ENCODE results near the gene SAMD4A.
"Not testable (repeated sequence)": the region's sequence is repeated elsewhere in the genome, so short reads cannot be mapped to it uniquely, and the experiment has no call there.

The SAMD4A gene

DNA sequence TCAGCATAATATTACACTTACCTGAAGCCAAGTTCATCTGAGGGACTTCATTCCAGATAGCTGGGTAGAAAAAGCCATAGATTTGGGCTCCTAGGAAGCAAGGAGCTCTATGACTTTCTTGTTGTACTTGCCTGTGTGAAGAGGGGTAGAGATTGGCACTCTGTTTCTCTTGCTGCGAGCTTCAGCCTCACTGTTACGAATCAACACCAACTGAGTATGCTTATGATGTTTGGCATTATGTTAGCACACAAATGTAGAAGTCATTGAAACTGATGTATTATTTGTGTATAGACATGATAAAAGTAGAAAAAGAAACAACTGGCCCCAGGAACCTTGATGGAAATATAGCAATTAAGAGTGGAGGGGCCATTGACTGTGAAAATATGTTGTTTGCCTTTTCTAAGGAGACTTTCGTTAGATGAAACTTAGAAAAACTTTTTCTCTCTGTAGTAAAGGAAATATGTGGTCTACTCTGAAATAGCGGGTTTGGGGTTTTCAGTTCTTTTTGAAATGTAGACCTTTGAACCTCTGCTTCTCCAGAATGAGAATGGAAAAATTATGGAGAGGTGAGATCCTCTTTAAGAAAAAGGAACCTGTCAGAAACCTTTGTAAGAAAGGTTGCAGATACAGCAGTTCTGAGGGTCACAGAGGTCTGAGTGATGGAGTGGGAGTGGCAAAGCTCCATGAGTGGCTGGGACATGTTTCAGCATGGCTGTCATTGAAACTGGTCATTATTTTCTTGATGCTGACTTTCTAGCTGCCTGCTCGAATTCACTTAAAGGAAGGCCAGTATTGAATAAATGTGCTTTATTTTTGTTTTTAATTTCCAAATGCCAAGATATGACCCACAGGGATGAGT lies 175.8 kb downstream of the SAMD4A start:
- no peak for DNase-seq

DNA sequence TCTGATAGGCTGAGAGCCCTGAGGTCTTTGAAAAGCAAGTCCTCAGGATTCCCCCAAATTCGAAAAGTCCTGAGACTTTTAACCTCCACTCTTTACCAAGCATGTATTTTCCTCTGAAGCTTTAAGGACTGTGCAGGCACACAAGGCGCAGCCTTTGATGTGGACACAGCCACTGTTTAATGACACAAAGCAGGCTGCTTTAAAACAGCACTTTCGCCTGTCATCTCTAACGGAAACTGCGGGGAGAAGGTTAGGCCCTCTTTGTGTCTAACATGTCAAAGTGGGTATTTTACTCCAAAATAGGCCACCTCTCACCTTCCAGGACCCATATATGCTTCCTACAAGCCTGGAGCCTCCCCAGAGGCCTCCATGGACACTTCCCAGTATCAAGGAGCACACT lies 176.5 kb downstream of the SAMD4A start:
- DNase-seq: no peak

DNA sequence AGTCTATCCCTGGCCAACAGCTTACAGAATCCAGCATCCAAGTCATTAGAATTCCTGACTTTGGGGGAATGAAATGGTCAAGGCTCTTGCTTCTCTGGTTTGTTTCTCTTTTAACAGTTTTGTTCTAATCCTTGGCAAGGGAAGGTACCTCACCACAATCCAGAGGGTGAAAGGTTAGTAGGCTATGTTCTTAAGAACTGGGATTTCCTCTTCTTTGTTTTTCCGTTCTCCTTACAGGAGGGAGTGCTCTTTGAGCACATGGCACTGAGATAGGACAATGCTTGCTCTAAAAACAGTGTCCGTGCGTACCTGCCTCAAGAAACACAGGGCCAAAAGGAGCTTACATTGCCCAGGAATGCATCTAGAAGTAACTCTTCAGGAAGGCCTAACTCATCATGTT lies 179.1 kb downstream of the SAMD4A start:
- DNase-seq: no peak

DNA sequence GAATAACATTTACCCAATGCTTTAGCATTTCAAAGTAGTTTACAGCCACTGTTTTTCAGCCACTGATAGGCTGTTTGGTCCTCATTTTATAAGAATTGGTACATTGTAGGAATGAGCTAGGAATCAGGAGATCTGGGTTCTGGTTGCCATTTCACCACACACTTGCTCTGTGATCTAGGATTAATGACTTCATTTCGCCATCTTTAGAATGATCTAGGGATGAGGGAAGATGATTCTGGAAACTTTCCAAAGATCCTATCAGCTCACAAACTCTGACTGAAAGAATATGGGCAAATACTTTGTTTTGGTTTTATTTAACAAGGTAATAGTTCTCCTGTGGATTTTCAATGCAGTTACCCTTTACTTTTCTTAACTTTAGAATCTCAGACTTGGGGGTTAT lies 180.7 kb downstream of the SAMD4A start:
- no peak for DNase-seq

DNA sequence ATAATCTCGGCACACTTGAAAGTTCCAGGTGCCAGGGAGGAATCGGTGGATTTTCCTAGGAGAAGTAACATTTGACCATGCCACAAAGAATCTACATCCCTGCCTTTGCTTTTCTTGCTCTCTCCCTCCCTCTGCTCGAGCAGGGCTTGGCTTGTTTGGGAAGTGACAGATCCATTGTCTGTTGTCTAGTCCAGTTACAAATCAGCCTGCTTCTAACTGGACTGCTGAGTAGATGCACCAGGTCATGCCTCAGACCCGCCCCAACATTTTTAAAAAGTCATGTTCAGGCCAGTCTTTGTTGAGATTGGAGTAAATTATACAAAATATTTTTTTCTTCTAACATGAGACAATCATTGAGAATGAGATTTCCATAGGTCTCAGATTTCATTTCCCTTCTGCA lies 182.3 kb downstream of the SAMD4A start:
- DNase-seq: no peak

DNA sequence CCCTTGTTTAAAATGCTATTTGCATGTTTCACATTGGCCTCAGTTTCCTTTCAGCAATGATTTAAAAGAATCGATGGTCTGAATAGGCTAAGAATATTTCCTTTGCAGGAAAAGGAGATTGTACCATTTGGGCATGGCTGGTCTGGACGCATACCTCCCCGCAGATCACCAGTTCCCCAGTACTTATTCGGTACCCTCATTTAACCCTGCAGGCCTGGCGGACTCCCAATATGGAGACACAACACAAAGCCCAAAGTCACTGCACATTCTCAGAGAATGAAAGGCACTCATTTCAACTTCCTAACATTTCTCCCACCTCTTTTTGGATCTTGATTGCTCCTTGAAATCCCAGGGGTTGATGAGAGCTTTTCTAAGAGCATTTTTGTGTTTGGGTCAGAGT lies 182.8 kb downstream of the SAMD4A start:
- DNase-seq: no peak

DNA sequence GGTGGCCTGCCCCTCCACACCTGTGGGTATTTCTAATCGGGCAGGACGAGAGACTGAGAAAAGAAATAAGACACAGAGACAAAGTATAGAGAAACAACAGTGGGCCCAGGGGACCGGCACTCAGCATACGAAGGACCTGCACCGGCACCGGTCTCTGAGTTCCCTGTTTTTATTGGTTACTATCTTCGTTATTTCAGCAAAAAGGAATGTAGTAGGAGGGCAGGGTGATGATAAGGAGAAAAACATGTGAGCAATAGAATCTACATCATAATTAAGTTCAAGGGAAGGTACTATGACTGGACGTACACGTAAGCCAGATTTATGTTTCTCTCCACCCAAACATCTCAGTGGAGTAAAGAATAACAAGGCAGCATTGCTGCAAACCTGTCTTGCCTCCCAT lies 185.7 kb downstream of the SAMD4A start:
- not testable (repeated sequence) for DNase-seq

DNA sequence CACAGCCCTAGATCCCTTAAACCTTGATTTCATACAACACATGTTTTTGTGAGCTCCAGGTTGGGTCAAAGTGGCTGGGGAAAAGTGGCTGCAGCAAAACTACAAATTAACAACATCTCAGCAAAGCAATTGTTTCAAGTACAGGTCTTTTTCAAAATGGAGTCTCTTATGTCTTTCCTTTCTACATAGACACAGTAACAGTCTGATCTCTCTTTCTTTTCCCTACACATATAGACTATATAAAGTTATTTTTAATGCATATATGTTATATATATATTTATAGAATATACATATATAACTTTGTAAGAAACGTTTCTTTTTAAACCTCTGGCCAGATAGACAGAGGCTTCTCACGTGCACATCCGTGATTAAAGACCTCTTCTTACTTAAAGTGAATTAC lies 186.5 kb downstream of the SAMD4A start:
- not testable (repeated sequence) for DNase-seq

DNA sequence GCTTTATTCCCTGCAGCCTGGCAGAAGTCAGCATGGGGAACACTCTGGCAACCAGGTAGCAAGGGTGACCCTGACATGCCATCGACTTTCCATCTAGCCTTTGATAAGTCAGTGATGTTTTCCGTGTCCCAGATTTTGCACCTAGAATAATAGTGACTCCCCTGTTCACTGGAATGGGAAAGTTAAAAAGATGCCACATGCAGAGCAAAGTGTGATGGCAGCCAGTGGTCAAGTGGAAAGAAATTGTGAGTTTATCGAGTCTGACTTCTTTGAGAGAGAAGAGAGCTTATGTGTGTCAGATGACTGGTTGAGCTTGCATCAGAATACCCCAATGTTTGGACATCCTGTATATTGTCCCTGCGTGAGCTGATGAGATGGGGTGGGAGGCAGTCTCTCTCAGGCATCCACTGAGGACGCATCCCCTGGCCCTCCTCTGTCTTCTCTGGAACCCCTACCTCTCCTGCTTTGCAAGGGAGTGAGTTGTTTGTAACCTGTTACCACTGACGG lies 187.2 kb downstream of the SAMD4A start:
- peak; percentile 29 for DNase-seq

DNA sequence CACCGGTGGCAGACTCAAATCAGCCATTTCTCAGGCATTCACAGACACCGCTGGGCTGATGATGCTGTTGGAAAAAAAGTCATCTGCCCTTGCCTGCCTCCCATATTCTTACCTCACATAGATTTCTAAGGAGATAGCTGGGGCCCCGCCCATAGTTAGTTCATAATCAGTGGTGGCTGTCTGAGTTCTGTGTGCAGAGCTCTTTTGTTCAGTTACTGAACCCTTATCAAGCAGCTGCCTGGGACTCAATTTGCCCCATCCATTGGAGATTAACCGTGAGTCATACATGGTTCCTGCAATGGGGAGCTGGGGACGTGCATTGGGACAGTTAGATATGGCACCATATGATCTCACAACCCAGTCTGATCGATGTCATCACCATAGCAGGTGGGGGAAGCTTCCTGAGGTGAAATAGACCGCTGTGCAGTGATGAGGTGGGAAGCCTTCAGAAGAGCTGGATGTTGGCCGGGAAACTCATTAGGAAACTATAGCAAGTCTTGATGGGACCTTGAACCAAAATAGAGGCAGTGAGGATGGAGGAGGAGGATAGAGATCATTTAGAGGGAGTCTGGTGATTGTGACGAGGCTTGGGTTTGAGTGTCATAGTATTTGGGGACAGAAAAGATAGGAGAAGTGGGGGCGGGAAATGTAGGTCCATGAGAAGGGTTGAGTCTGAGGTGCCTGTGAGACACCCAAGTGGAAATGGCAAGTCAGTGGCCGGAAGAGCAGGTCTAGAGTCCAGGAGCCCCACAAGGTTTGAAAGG lies 187.9 kb downstream of the SAMD4A start:
- peak; percentile 62 for DNase-seq

DNA sequence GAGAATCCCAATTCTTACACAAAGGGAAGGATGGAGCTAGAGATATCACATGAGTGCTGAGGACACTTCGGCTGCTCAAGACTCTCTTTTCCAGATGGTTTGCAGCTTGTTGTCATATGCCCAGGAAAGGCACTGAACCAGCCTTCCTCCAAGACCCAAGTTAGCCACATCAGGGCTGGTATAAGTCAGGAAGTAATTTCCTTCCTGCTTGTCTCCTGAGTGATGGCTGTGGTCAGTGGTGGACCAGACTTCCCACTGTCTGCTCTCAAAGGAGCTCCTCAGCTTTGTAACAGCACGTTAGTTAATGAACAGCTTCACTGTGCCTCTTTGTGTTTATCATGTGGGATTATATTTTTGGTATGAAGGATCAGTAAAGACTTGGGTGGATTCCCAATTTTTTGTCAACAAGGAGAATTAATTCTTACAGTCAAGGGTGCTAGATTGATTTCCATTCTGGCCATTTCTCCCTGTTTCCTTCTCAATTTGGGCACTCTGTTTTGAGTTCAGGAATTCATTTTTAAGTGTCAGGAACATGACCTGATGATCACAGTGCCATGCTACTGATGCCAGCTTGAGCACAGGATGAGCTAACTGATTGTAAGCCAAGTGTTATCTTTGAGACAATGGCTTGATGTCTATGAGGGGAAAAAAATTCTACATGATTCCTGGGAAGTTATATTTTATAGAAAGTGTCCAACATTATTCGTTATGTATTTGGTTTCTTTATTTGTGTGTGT lies 189.9 kb downstream of the SAMD4A start:
- DNase-seq: peak; percentile 8

DNA sequence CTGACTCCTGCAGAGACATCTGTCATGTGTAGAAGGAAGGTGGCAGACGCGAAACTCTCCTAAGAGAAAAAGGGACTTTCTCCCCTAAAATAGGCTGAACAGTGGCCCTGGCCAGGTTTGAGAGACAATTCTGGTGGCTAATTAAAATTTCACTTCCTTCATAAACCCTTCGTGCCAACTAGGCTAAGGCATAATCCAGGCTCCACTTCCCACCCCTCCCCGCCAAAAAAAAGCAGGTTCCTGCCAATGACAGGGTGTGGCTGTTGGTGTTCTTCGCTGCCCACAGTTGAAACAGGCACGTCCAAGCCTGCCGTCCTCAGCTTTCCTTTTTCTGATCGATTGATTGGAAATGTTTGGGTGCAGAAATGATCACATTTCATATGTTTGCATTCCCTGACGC lies 191.1 kb downstream of the SAMD4A start:
- DNase-seq: no peak

DNA sequence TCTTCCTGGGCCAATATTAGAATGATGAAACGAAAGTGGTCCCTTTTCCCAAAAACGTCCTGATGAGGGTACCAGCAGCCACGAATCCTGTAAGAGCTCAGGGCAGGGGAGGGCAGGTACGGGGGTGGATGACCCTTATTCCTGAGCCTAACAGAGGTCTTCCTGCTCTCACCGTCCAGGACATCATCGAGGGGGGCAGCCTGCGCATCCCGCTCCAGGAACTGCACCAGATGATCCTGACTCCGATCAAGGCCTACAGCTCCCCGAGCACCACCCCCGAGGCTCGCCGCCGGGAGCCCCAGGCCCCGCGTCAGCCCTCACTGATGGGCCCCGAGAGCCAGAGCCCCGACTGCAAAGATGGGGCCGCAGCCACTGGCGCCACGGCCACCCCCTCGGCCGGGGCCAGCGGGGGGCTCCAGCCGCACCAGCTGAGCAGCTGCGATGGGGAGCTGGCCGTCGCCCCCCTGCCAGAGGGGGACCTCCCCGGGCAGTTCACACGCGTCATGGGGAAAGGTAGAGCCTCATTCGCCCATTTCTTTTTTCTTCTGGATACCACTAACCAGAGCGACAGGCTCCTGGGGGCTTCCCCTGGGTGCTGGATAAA lies 193.2 kb downstream of the SAMD4A start:
- DNase-seq: no peak

DNA sequence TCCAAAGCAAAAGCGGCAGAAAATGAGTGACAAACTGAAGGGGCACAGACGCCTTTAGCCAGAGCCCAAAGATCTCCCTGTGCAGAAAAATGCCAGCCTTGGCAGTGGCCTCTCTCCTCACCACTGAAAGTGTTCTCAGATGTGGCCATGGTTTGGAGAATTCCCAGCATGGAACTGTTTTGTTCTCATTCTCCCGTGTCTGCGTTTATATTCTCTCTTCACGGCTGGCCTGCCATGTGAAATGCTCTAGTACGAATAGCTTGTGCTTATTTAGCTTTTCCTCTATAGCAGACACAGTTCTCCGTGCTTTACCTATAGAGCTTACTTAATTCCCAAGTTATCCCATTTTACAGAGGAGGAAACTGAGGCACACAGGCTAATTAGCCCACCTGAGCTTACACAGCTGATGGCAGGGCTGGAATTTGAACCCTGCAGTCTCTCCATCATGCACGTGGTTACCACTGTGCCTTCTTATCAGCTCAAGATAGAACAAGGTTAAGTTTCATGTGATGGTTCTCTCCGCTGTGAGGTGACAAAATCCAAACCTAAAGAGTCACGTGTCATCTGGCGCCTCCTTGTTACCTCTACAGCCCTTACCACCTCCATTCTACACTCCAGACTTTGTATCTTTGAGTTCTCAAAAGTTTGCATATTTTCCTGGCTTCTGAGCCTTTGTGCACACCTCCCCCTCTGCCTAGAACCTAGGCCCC lies 194.1 kb downstream of the SAMD4A start:
- DNase-seq: no peak

DNA sequence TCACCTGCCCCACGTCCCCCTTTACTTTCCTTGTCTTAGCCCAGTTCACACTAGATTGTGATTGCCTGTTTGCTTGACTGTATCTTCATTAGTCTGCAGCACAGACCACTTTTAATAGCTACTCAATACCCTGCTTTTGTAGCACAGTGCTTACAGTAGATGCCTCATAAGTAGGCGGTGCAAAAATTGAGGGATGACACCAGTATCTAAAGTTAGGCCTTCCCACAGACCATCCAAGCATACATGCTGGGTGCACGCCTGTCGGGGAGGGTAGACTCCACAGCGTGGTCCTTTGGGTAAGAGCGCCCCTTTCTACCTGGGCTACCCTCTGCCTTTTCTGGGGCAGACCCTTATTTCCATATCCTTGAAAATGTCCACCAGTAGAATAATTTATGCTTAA lies 194.9 kb downstream of the SAMD4A start:
- DNase-seq: no peak

DNA sequence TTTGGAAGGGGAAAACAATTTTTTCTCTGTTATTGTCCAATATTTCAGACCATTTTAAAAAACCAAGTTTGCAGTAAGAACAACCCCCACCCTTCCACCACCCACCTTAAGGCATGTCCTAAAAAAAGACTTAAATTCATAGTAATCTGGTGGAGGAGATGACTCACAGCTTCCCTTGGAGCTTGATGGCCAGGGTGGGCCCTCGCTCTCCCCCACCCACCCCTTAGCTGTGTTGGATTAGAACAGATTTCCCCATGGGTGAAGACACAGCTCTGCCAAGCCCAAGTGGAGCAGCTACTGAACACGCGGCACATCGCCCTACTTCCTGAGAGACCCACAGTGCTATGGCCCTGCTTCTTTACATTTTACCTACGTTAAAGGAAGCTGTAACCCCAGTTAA lies 195.4 kb downstream of the SAMD4A start:
- DNase-seq: no peak

DNA sequence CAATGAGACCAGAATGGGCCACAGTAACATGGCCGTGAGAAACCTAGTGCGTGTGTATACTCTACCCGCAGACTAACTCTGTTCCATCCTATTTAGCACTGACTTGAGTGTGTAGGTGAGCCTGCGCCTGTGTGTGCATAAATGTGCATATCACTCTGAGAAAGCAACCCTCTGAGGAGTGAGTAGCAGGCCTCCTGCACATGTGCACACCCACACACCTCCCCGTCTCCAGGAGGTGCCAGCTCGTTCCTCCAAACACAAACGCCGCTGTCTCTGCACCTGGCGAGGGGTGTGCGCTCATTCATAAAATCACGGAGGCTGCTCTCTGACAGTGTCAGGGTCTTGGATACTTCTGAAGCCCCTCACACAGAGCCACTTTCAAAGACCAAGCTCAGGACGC lies 196.8 kb downstream of the SAMD4A start:
- no peak for DNase-seq

DNA sequence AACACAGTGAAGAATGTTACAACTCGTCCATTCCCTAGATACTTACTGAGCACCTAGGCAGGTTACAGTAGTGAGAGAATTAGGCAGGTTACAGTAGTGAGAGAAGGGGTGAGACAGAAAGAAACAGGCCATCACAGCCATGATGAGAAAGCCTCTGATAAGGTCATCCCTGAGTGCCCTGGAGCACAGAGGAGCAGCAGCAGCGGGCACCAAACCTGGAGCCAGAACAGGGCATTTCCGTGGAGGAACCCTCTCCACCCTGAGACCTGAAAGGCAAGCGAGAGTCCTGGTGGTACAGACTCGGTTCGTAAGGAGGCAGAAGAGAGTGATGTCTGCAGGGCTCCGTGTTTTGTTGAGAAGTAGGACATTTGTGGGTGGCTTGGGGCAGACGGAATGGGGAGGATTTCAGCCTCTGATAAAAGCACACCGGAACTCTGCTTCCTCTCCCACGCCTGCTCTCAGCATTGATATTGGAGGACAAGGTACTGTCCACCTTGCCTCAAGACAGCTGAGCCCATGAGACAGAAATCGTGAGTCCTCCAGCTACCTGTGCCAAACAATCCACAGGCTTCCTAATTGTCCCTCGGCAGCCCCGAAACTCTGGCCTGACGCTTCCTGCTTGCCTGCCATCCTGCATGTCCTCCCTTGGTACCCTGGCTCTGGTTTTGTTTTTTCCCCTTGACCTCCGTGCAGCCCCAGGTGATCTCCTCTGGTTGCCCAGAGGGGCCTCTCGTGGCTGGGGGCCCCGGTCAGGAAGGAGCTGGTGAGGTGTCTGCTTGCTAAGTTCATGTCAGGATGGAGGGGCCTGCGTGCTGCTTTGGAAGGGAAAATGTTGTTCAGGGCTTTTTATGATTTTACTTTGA lies 199.6 kb downstream of the SAMD4A start:
- DNase-seq: peak; percentile 4

DNA sequence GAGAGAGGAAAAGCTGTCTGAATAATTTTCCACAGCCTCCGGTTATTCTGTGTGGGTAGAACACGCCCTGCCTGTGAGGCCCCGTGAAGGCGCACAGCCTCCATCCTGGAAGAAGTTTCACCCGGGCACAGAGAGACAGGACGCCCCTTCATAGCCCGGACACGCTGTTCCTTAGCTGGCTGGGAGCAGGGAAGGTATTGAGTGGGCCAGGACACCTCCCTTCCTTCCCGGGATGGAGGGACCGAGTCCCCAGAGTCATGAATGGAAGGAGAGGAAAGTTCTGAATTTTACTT lies 200.2 kb downstream of the SAMD4A start:
- no peak for DNase-seq

DNA sequence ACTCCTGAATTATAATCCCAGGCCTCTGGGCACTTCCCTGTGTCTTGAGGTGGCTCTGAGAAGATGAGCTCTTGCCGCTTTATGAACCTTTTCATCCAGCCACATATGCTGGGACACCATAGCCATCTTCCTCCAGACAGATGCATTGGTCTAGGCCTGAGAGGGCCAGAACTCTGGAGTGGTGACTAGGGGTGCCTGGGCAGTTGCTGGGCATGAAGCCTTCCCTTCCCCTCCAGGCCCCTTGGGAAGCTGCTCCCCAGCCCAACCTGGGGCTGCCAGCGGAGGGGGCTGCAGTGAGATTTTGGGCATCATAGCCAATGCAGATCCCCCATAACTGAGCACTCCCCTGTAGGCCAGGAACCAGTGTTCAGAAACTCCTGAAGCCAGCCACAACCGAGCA lies 200.5 kb downstream of the SAMD4A start:
- no peak for DNase-seq

DNA sequence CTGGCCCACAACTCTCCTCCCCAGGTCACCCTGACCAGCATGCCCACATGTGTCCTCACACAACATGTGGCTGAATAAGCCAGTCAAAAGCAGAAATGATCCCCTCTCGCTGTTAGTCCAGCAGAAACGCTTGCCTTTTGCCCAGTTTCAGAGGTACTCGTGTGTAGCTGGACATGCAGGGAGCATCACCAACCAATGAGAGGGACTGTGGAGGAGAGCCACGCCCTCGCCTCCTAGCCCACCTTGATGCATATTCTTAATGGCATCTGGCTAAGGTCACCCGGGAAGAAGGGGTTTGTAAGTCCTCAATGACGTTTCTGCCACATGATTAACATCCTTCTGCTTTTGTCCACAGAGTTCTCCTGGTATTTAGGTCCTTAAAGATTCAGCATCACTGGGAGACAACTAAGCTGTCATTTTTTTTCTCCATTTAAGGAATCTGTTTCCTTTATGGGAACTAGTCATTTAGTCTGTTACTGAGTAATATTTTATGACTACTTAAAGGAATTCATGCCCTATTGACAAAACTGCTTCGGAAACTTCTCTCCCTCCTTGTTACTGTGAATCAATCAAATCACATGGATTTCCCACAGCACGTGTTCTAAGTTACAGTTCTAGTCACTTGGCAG lies 201.7 kb downstream of the SAMD4A start:
- DNase-seq: no peak

Data from OCI-M1 (cell line).